ENCODE measurements around the gene TMPRSS13. TPM values are rescaled to one million over a fixed set of nuclear protein-coding genes. Genes with fewer than 3 reads are reported as not detected.

The TMPRSS13 gene
- total and polyA plus RNA-seq, 4 donors: 0.45 to 1.0 (median 0.54) TPM; not detected in 1

DNA sequence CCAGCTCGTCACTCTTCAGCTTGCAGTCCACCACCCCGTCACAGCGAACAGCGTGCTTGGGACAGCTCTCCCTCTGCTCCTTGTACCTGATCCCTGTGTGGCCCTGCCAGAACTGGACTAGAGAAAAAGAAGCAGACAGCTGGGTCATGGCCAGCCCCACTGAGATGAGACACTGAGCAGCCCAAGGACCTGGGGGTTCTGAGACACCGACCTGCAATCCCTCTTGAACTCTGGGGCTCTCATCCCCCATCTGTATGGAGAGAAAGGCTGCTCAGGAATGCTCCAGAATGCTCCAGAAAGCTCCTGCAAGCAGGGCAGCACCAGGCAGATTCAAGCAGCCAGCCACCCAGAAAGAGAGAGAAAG, 14.8 kb downstream of the TMPRSS13 start:
- H3K27me3 ChIP-seq (ENCODE audit: control insufficient read depth in 1 of 2, insufficient read depth in 2 of 2, low read length in 1 of 2): no peaks in the 10 kb centered on the region
- no peak overlapping the region for H3K27ac ChIP-seq (ENCODE audit: low read depth in 1 of 2, low read length in 2 of 2)
- H3K9me3 ChIP-seq (ENCODE audit: control insufficient read depth, low read length): no peaks in the 10 kb centered on the region
- intact Hi-C loops (cut with DNase I): no loop called here
- 83 to 88% methylated on average over 5 of the region's 5 CpGs for WGBS, 2 donors
- no peaks in the 10 kb centered on the region for H3K4me1 ChIP-seq (ENCODE audit: control insufficient read depth in 1 of 2, insufficient read depth in 2 of 2, low read length in 2 of 2)
- ATAC-seq (ENCODE audit: low FRiP score) (no peak), DNase-seq (no peak)
- no peak overlapping the region for H3K4me3 ChIP-seq (ENCODE audit: low read length in 2 of 2)
- no peaks in the 10 kb centered on the region for H3K36me3 ChIP-seq (ENCODE audit: control insufficient read depth in 1 of 2, insufficient read depth in 2 of 2, low read length in 1 of 2)

DNA sequence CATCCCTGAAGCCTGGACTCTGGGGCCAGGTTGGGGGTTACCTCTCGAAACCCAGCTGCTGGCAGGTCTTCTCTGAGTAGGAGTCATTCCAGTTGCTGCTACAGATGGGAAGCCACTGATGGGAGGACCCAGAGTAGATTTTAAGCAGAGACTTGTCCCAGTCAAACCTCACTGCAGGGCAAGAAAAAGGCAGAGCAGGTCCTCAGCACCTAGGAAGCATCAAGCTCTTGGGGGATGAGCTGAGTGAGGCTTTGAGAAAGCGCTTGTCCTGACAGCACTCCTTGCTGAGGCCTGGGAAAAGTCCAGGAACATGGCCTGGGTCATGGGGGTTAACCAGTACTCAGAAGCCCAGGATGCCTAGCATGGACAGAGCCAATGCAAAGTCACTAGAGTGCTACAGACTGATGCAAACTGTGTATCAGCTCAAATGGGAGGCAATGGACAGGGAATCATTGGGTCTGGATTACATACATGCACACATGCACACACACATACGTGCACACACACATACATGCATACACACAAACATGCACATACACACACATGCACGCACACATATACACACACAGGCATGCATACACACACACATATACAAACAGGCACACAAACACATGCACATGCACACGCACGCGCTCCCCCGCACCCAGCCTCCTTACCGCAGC, 15.3 kb downstream of the TMPRSS13 start:
- no peak overlapping the region for H3K4me3 ChIP-seq (ENCODE audit: low read length in 2 of 2)
- intact Hi-C loops (cut with DNase I): no loop called here
- DNase-seq (no peak), ATAC-seq (ENCODE audit: low FRiP score) (no peak)
- H3K9me3 ChIP-seq (ENCODE audit: control insufficient read depth, low read length): no peaks in the 10 kb centered on the region
- H3K36me3 ChIP-seq (ENCODE audit: control insufficient read depth in 1 of 2, insufficient read depth in 2 of 2, low read length in 1 of 2): no peaks in the 10 kb centered on the region
- H3K27ac ChIP-seq (ENCODE audit: low read depth in 1 of 2, low read length in 2 of 2): no peak overlapping the region
- H3K27me3 ChIP-seq (ENCODE audit: control insufficient read depth in 1 of 2, insufficient read depth in 2 of 2, low read length in 1 of 2): no peaks in the 10 kb centered on the region
- no peaks in the 10 kb centered on the region for H3K4me1 ChIP-seq (ENCODE audit: control insufficient read depth in 1 of 2, insufficient read depth in 2 of 2, low read length in 2 of 2)
- WGBS, 2 donors: 92 to 94% methylated on average over 9 of the region's 9 CpGs

DNA sequence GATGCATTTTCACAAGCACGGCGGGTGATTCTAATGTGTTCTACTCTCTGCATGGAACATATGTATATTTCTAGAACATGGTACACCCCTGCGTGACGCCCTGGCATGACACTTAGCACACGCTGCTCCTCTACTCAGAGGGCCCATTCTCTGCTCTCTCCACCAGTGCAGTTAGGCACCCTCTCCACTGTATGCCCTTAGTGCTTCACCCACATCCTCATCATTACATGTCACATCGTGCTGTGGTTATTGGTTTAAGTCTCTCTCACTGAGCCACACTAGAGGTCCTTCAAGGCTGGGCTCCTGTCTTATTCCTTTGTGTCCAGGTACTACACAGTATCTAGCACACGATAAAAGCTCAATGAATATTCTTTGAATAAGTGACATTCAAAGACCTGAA, 16.7 kb downstream of the TMPRSS13 start:
- Histone ChIP-seq H3K36me3 (ENCODE audit: control insufficient read depth in 1 of 2, insufficient read depth in 2 of 2, low read length in 1 of 2) (no peaks in the 10 kb centered on the region), H3K9me3 (ENCODE audit: control insufficient read depth, low read length) (no peaks in the 10 kb centered on the region), H3K4me3 (ENCODE audit: low read length in 2 of 2) (no peak overlapping the region), H3K27ac (ENCODE audit: low read depth in 1 of 2, low read length in 2 of 2) (no peak overlapping the region), H3K27me3 (ENCODE audit: control insufficient read depth in 1 of 2, insufficient read depth in 2 of 2, low read length in 1 of 2) (no peaks in the 10 kb centered on the region), H3K4me1 (ENCODE audit: control insufficient read depth in 1 of 2, insufficient read depth in 2 of 2, low read length in 2 of 2) (no peaks in the 10 kb centered on the region)
- 95 to 96% methylated on average over 7 of the region's 7 CpGs for WGBS, 2 donors
- ATAC-seq (ENCODE audit: low FRiP score) (no peak), DNase-seq (no peak)
- intact Hi-C loops (cut with DNase I): no loop called here

DNA sequence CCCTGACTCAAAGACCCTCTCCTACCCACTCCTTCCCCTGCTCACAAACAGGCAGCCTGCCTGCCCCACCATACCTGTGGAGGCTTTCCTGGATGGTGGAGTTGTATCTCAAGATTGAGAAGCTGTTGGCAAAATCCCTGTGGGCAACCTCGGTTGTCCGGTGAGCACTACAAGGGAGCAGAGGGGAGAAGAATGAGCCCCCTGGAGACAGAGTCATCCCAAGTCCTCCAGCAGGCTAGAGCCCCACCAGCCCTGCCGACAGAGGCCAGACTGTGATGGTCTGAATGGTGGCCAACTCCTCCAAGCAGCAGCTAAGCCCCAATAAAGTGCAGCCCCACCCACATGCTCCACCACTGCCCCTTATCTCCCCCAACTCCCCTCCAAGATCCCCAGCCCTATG, 17.5 kb downstream of the TMPRSS13 start:
- DNase-seq: no peak

DNA sequence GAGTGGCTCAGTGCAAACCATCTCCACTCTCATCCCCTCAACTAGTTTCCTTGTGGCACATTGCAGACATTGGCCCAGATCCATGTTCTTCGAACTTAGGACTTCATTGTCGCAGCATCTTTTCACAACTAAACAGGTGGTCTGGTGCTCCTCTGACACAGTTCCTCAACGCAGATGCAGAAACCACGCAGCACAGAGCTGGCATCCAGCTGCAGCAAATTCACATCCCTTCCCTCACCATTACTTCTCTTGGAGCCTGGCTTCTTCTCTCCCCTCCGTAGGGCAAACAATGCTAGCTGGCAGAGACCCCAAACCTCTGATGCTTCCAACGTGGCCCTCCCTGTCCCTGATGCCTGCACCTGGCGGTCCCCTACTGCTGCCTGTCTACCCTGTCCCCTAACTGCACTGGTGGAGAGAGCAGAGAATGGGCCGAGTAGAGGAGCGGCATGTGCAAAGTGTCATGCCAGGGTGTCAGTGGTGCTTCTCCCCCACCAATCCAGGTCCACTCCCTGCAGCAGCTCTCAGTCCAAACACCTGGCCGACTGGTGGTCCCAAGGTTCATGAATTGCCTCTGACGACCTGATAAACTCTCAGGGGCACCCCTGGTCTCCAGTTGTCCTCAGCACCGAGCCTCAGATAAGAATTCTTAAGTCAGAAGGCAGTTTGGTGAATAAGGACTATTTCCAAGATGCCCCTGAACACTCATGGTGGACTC, 18.1 kb downstream of the TMPRSS13 start:
- Histone ChIP-seq H3K36me3 (ENCODE audit: control insufficient read depth in 1 of 2, insufficient read depth in 2 of 2, low read length in 1 of 2) (no peaks in the 10 kb centered on the region), H3K4me3 (ENCODE audit: low read length in 2 of 2) (no peak overlapping the region), H3K27ac (ENCODE audit: low read depth in 1 of 2, low read length in 2 of 2) (no peak overlapping the region), H3K4me1 (ENCODE audit: control insufficient read depth in 1 of 2, insufficient read depth in 2 of 2, low read length in 2 of 2) (no peaks in the 10 kb centered on the region), H3K27me3 (ENCODE audit: control insufficient read depth in 1 of 2, insufficient read depth in 2 of 2, low read length in 1 of 2) (no peaks in the 10 kb centered on the region), H3K9me3 (ENCODE audit: control insufficient read depth, low read length) (no peaks in the 10 kb centered on the region)
- DNase-seq (no peak), ATAC-seq (ENCODE audit: low FRiP score) (no peak)
- 69 to 74% methylated on average over 12 of the region's 12 CpGs for WGBS, 2 donors
- intact Hi-C loops (cut with DNase I): no loop called here

More for the DNA sequence above, 17.5 kb downstream of the TMPRSS13 start:
- Histone ChIP-seq H3K9me3 (ENCODE audit: control insufficient read depth, low read length) (no peaks in the 10 kb centered on the region), H3K27ac (ENCODE audit: low read depth in 1 of 2, low read length in 2 of 2) (no peak overlapping the region), H3K36me3 (ENCODE audit: control insufficient read depth in 1 of 2, insufficient read depth in 2 of 2, low read length in 1 of 2) (no peaks in the 10 kb centered on the region), H3K27me3 (ENCODE audit: control insufficient read depth in 1 of 2, insufficient read depth in 2 of 2, low read length in 1 of 2) (no peaks in the 10 kb centered on the region), H3K4me1 (ENCODE audit: control insufficient read depth in 1 of 2, insufficient read depth in 2 of 2, low read length in 2 of 2) (no peaks in the 10 kb centered on the region), H3K4me3 (ENCODE audit: low read length in 2 of 2) (no peak overlapping the region)
- no peak for ATAC-seq (ENCODE audit: low FRiP score)
- 76 to 88% methylated on average over 3 of the region's 3 CpGs for WGBS, 2 donors
- intact Hi-C loops (cut with DNase I): no loop called here

DNA sequence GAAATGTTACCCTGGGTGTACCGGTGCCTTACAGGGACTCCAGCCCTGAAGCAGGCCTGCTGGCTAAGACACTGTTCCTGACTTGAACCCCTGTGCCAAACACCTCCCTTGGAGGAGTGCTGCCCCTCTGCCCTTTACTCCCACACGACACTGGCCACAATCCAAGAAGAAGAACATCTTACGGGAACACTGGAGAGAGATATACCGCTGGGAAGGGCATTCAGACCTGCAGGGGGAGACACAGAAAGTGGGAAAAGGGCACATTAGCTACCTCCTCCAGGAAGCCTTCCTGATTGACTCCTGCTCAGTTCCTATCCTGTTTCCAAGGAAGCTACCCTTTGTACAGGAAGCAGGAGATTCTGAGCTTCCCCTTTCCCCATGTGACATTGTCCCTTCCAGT, 18.7 kb downstream of the TMPRSS13 start:
- DNase-seq (no peak), ATAC-seq (ENCODE audit: low FRiP score) (no peak)
- Histone ChIP-seq H3K4me3 (ENCODE audit: low read length in 2 of 2) (no peak overlapping the region), H3K4me1 (ENCODE audit: control insufficient read depth in 1 of 2, insufficient read depth in 2 of 2, low read length in 2 of 2) (no peaks in the 10 kb centered on the region), H3K27me3 (ENCODE audit: control insufficient read depth in 1 of 2, insufficient read depth in 2 of 2, low read length in 1 of 2) (no peaks in the 10 kb centered on the region), H3K27ac (ENCODE audit: low read depth in 1 of 2, low read length in 2 of 2) (no peak overlapping the region), H3K36me3 (ENCODE audit: control insufficient read depth in 1 of 2, insufficient read depth in 2 of 2, low read length in 1 of 2) (no peaks in the 10 kb centered on the region), H3K9me3 (ENCODE audit: control insufficient read depth, low read length) (no peaks in the 10 kb centered on the region)
- 63 to 69% methylated on average over 4 of the region's 4 CpGs for WGBS, 2 donors
- intact Hi-C loops (cut with DNase I): no loop called here

DNA sequence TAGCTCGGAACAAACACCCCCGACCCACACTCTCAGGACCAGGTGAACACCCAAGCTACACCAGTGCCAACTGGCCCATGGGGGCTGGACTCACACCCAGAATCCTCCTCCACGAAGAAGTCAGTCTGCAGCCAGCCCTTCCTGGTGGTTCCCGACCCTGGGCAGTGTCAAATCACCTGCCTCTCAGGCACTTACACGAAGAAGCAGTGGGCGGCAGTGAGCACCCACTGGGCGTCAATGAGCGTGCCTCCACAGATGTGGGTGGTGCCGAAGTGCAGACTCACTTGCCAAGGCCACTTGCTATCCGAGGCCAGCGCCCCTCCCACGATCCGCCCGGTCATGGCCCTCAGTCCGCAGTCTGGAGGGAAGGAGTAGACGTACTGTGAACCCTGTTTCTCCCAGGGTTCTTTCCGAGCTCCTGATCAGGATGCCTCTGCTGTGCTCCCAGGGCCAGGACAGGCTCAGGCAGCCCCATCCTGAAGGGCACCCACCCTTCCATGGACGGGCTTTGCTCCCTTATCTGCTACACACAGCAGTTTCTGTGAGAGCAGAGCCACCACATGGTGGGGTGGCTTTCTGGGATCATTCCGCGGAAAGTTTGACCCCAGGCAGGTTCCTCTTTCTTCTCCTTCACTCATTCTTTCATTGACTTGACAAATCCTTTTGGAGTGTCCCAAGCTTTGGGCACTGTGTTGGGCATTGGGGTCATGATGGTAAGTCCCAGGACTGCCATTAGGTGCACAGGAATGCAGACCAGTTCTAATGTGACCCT, 19.4 kb downstream of the TMPRSS13 start:
- WGBS, 2 donors: 84 to 88% methylated on average over 20 of the region's 20 CpGs
- Histone ChIP-seq H3K4me3 (ENCODE audit: low read length in 2 of 2) (no peak overlapping the region), H3K36me3 (ENCODE audit: control insufficient read depth in 1 of 2, insufficient read depth in 2 of 2, low read length in 1 of 2) (no peaks in the 10 kb centered on the region), H3K27ac (ENCODE audit: low read depth in 1 of 2, low read length in 2 of 2) (no peak overlapping the region), H3K27me3 (ENCODE audit: control insufficient read depth in 1 of 2, insufficient read depth in 2 of 2, low read length in 1 of 2) (no peaks in the 10 kb centered on the region), H3K9me3 (ENCODE audit: control insufficient read depth, low read length) (no peaks in the 10 kb centered on the region), H3K4me1 (ENCODE audit: control insufficient read depth in 1 of 2, insufficient read depth in 2 of 2, low read length in 2 of 2) (no peaks in the 10 kb centered on the region)
- DNase-seq (no peak), ATAC-seq (ENCODE audit: low FRiP score) (no peak)
- intact Hi-C loops (cut with DNase I): no loop called here

DNA sequence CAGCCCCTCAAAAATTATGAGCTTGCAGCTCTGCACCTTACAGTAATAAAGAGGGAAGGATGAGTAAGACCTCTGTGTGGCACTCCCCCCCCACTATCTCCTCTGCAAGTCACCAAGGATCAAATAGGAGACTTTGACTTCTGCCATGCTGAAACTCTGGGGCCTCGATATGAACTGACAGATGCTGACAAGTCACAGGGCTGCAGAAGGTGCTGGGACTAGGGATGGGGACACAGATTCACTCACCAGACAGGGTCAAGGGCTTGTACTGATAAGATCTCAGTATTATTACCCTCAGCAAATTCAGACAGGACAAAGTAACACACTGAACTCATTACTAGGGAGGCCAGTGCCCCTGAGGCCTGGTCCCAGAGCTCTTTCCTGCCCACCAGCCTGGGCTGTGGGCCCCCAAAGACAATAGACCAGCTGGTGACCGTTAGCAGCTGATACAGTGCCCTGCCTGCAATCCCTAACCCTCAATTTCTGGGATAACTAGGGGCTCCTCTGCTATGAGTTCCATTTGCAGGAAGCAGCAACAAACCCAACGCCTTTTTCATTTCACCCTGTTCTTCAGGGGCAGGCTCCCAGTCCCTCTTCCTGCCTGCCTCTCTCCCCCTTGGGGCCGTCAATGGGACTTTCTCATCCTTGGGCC, 20.1 kb downstream of the TMPRSS13 start:
- Histone ChIP-seq H3K4me3 (ENCODE audit: low read length in 2 of 2) (no peak overlapping the region), H3K36me3 (ENCODE audit: control insufficient read depth in 1 of 2, insufficient read depth in 2 of 2, low read length in 1 of 2) (no peaks in the 10 kb centered on the region), H3K4me1 (ENCODE audit: control insufficient read depth in 1 of 2, insufficient read depth in 2 of 2, low read length in 2 of 2) (no peaks in the 10 kb centered on the region), H3K27ac (ENCODE audit: low read depth in 1 of 2, low read length in 2 of 2) (no peak overlapping the region), H3K9me3 (ENCODE audit: control insufficient read depth, low read length) (no peaks in the 10 kb centered on the region), H3K27me3 (ENCODE audit: control insufficient read depth in 1 of 2, insufficient read depth in 2 of 2, low read length in 1 of 2) (no peaks in the 10 kb centered on the region)
- no peak for DNase-seq
- no peak for ATAC-seq (ENCODE audit: low FRiP score)
- intact Hi-C loops (cut with DNase I): no loop called here
- WGBS, 2 donors: 76 to 84% methylated on average over 4 of the region's 4 CpGs

Data from aorta (tissue), 5 donors.